Measurements from ENCODE around the gene SCLT1. TPM values are rescaled to one million over a fixed set of nuclear protein-coding genes. Genes with fewer than 3 reads are reported as not detected.

The SCLT1 gene
- total and polyA plus RNA-seq, 8 donors = 3.4 to 7.3 (median 6.1) TPM

DNA sequence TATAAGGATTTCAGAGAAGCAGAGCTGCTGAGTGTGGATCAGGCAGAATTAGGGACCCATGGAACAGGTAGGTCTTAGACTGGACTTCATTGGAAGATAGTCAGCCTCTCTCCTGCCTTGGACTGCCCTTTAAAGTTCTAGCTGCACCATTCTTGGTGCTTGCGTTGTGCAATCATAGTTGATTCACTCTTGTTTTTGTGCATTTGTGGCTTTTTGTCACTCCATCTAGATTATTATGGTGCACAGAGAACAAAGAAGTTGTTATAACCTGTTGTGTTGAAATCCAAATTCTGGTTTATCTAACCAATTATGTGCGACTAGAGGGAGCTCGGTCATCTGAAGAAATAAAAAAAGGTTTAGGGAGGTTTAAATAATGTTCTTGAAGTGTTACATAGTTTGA, 224.6 kb downstream of the SCLT1 start:
- intact Hi-C loops (cut with DNase I) = loop anchor here in 2 of 3 donors (10.0 kb wide), 2 partner anchors 304 to 414 kb away; no protein-coding TSS in a partner anchor
- H3K9me3 ChIP-seq = no peaks in the 10 kb centered on the region
- 84 to 91% methylated on average over 3 of the region's 3 CpGs for WGBS, 2 donors
- no peaks in the 10 kb centered on the region for H3K4me1 ChIP-seq
- ATAC-seq (no peak), FAIRE-seq (no peak), DNase-seq (no peak)
- H3K27ac ChIP-seq = no peak overlapping the region
- no peak overlapping the region for H3K4me3 ChIP-seq
- no peaks in the 10 kb centered on the region for H3K27me3 ChIP-seq
- TF ChIP-seq, protein P1, sequence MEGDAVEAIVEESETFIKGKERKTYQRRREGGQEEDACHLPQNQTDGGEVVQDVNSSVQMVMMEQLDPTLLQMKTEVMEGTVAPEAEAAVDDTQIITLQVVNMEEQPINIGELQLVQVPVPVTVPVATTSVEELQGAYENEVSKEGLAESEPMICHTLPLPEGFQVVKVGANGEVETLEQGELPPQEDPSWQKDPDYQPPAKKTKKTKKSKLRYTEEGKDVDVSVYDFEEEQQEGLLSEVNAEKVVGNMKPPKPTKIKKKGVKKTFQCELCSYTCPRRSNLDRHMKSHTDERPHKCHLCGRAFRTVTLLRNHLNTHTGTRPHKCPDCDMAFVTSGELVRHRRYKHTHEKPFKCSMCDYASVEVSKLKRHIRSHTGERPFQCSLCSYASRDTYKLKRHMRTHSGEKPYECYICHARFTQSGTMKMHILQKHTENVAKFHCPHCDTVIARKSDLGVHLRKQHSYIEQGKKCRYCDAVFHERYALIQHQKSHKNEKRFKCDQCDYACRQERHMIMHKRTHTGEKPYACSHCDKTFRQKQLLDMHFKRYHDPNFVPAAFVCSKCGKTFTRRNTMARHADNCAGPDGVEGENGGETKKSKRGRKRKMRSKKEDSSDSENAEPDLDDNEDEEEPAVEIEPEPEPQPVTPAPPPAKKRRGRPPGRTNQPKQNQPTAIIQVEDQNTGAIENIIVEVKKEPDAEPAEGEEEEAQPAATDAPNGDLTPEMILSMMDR (IDR thresholded peaks at IDR 0.05) = no peak
- H3K36me3 ChIP-seq = peaks cover 0 to 59% (median 29%) of the 10 kb centered on the region in 3 donors

DNA sequence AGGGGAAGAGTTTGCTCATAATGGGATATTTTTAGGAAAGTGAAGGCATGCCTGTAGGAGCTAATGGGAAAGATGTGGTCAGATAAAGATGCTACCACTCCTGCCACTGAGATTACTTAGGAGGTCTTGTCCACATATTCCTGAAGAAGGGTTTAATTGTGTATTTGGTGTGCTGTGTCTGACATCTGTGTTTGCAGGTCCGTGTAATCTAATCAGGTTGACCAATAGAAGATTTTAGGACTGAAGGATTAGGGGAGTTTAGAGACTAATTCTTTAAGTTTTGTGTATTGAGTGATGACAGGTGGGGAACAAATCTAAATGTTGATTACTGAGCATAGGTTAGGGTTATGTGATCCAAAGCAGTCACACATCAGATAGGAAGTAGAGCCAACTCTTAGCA, 226.6 kb downstream of the SCLT1 start:
- no peak overlapping the region for H3K27ac ChIP-seq

DNA sequence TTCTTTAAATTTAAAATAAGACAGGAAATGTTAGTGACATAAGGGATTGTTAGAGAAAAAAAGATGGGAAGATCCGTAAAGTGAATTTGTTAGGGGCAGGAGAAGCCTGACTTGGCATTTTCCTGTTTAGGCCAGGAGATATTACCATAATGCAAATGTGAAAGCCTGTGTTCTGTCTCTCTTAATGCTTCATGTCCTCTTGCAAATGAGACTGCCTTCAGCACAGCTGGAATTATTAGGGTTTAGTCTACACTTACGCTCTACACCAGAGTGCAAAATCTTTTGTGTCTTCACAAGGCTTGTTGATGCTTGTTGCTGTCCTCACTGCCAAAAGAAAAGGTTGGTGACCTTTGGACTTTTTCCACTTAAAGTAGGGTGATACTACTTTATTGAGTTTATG, 227.1 kb downstream of the SCLT1 start:
- ATAC-seq (no peak), DNase-seq (no peak), FAIRE-seq (no peak)
- intact Hi-C loops (cut with DNase I) = loop anchor here in 2 of 3 donors (10.0 kb wide), 2 partner anchors 301 to 411 kb away; no protein-coding TSS in a partner anchor
- Histone ChIP-seq H3K4me3 (no peak overlapping the region), H3K36me3 (peaks cover 0 to 63% (median 38%) of the 10 kb centered on the region in 3 donors), H3K4me1 (no peaks in the 10 kb centered on the region), H3K9me3 (no peaks in the 10 kb centered on the region), H3K27ac (no peak overlapping the region), H3K27me3 (no peaks in the 10 kb centered on the region)
- 94 to 97% methylated on average over 2 of the region's 2 CpGs for WGBS, 2 donors
- TF ChIP-seq, protein P1 (IDR thresholded peaks at IDR 0.05) = no peak

More for the DNA sequence above, 226.6 kb downstream of the SCLT1 start:
- Histone ChIP-seq H3K36me3 (peaks cover 0 to 63% (median 37%) of the 10 kb centered on the region in 3 donors), H3K4me1 (no peaks in the 10 kb centered on the region), H3K4me3 (no peak overlapping the region), H3K27me3 (no peaks in the 10 kb centered on the region), H3K9me3 (no peaks in the 10 kb centered on the region)
- ATAC-seq (no peak), DNase-seq (no peak), FAIRE-seq (no peak)
- TF ChIP-seq, protein P1 (IDR thresholded peaks at IDR 0.05) = no peak
- intact Hi-C loops (cut with DNase I) = loop anchor here in 2 of 3 donors (10.0 kb wide), 2 partner anchors 302 to 412 kb away; no protein-coding TSS in a partner anchor
- 44 to 47% methylated on average over 1 of the region's 1 CpG for WGBS, 2 donors

DNA sequence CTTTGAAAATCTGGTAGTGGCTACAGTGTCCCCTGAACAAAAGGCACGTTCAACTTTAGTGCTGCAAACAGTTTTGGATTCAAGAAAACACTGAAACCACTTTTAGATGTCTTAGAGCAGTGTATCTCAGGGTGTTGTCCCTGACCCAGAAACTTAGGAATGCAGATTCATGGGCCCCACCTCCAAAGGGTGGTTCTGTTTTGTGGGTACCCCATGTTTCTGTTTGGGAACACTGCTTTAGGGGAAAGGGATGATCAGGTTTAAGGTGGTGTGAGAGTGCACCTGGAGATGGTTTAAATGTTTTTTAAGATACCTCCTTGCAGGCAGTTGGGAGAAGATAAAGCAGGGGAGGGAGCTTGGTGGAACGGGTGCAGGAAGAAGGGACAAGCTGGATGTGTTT, 228.2 kb downstream of the SCLT1 start:
- ATAC-seq (no peak), FAIRE-seq (no peak), DNase-seq (no peak)
- H3K4me1 ChIP-seq = no peaks in the 10 kb centered on the region
- H3K36me3 ChIP-seq = peaks cover 0 to 62% (median 39%) of the 10 kb centered on the region in 3 donors
- H3K4me3 ChIP-seq = no peak overlapping the region
- TF ChIP-seq, protein P1 (IDR thresholded peaks at IDR 0.05) = no peak
- no peaks in the 10 kb centered on the region for H3K27me3 ChIP-seq
- 72 to 73% methylated on average over 2 of the region's 2 CpGs for WGBS, 2 donors
- no peak overlapping the region for H3K27ac ChIP-seq
- H3K9me3 ChIP-seq = no peaks in the 10 kb centered on the region
- intact Hi-C loops (cut with DNase I) = loop anchor here in 2 of 3 donors (10.0 kb wide), 2 partner anchors 300 to 410 kb away; no protein-coding TSS in a partner anchor

Data from pancreas (tissue), 10 donors.